Fibroblast of skin of scalp (primary cell): Measurements from ENCODE around the gene IP6K3.

Experiments
- DNase-seq: peaks from one replicate; pipeline ENCODE4 v3.0.0-alpha.2; 2013

The IP6K3 gene

DNA sequence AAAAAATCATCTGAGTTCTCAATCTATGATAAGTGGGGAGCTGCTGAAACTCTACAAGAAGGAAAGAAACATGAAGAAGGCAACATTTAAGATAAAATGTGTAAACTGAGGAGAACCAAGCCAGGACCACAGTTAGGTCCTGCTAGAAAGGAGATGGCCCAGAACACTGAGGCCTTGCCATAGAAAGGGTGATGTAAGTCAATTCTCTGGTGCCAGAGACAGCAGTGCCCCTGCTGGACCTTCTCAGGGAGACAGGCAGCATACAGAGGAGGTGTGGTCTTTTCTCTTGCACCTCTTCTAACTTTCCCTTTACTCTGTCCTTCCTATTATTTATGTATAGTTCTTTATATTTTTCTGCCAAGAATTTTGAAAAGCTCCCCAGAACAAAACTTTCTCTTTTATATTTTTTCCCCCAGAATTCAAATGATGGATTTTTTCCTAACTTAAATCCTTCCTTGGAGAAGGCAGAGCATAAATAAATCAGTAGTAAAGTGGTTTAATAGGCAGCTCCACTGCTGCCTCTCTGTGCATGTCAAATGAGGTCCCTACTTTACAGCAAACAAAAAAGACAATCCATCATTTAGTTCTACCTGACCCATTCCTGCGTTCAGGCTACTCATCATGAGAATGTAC, 44.2 kb downstream of the IP6K3 start:
- DNase-seq, result peak; percentile 69

DNA sequence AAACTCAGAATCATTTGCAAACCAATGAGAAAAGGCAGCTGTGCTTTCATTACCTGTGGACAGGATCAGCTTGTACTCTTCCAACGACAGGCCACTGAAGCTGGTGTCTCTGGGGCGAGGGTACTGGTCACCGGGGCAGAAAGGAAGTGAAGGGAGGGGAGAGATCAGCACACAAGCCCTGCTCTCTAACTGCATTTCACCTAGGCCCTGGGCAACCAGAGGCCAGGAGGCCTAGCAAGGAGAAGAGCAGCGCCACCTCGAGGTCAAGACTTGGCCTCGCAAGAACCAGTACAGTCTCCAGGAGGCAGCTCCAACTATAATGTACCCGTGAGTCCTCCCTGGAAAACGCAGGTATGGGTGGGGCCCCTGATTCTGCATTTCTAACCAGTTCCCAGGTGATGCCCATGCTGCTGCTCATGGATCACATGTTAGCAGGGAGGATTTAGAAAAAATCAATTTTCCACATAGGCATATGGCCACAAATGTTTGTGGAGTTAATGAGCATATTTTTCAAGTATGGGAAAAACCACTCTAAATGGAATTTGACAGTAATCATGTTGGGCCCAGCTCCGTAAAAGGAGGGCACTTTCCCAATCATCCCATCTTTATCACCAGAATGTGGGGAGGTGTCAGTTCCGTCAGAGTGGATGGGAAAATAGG, 46.2 kb downstream of the IP6K3 start:
- peak; percentile 70 for DNase-seq

DNA sequence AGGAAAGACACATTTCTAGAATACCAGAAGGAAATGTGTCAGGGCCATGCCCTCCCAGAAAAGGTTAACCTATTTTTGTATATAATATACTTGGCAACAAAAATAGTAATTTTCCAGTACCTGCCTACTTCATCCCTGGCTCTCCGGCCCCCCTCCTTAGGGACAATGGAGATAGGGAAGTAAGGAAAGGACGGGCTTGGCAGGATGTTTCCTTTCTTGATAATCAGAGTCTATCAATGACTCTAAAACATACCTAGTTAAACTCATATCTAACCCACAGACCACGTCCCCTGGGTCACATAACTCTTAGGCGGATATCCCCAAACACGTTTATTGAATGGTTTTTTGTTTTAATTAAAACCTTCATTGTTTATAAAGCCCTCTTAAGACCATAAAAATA, 47.0 kb downstream of the IP6K3 start:
- DNase-seq, result no peak

DNA sequence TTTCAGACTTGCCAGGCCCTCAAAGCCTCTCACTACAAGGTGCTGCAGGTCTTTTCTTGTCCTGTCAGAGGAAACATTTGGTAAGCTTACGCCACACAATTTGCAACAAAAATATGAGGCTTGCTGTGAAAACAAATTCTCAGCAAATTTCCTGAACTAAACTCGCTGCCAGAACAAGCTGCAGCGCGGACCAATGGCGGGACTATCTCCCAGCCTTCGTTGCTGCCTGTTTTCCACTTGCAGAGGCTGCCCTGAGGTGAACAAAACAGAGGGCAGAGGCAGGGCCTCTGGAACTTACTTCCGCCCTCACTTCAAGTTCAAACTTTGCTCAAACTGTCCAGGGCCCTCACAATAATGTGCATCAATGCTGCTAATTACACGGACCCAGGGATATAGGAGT, 47.6 kb downstream of the IP6K3 start:
- DNase-seq, result no peak

DNA sequence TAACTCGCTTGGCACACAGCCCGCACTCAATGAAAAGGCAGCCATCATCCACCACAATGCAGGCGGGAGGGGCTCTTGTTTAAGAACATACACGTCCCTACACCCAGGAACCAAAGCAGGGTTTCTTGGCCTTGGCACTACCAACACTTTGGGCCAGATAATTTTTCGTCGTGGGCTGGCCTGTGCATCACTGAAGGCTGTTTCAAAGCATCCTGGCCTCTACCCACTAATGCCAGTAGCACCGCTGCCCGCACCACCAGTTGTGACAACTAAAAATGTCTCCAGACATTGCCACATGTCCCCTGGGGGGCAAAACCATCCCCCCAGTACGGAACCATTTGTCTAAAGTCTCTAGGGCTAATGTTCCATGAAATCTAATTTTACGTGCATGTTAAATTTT, 48.2 kb downstream of the IP6K3 start:
- DNase-seq, result no peak

DNA sequence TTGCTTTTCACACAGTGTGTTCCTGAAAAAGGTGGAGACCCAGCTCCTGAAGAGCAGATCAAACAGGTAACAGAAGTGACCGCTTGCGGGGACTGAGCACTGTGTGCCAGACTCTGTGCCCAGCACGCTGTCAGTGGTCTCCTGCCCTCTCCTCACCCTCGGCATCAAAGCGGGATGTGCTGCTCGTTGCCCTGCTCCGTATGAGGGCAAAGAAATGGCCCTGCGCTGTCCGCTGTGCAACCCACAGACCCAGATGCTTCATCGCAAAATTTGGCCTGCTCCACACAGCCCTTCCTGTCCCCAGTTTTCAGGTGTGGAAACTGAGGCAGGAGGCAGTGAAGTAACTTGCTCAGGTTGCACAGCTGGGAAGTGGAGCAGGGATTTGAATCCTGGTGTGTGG, 48.9 kb downstream of the IP6K3 start:
- no peak for DNase-seq

DNA sequence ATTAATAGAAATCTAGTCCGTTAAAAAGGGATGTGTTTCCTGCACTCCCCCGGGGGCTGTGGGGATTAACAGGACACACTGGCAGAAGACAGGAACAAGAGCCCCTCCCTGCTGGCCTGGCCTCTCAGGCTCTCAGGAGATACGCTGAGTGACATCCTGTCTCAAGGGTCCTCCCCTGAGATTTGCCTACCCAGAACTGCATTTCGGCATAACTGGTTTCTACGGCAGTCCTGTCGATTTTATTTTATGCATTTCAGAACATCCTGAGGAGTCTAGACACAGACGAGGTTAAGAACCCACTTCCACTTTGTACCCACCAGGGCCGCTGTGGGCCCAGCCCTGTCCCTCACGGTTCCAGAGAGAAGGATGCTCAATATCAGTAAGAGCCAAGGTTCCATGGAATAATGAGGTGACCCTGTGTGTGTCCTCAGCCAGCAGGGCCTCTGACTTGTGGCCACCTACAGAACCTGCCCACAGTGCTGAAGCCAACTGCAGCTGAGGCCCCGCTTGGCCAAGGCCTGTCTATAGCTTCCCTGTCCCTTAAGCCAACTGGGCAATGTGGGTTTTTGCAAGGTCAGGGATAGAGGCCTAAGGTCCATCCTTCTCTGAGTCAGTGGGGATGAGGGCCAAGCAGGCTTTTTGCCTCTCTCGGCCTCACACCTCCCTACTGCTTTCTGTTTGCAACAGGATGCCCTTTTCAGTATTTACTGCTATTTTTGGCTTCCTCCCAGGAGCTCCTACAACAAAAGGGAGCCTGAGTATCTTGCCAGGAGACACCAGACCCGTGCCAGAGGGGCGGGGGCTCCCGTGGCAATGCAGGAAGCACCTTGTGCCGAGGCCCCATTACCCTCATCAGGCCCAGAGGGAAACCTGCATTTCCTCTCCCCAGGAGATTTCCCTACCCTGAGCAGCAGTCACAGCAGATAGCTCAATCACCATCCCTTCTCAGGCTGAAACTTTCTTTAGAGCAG, 49.9 kb downstream of the IP6K3 start:
- DNase-seq, result no peak

DNA sequence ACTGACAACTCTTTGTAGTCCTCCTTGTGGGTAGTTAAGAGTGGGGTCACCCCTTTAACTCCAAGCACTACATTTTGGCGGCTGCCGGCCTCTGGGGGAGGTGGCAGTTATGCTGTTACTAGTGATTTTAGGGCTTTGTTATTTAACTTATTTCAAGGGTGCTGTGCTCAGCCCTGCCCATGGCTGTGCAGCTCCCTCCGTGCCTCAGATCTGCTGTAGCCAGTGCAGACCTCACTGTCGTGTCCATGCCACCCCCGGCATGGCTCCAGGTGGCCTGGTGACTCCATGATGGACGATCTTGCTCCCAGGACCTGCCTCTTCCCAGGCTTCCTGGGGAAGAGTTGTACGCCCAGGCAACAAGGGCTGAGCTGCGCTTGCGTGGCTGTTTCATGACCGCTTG, 50.6 kb downstream of the IP6K3 start:
- no peak for DNase-seq

DNA sequence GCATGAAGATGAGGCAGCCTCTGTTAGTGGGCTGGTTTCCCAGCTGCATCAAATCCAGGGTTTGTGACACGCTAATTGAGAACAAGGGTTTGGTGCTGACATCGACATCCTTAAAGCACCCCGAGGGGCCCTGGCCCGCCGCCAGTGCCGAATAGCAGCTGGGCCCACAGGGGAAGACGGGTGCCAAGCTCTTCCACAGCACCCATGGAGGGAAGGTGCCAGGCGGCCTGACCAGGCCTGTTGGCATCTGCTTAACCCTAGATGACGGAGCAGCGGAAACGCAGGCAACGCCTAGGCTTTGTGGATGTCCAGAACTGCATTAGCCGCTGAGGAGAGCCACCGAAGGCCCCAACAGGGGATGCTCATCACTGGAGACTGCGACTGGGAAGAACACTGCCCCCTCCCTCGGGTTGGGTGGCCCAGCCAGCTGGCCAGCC, 51.2 kb downstream of the IP6K3 start:
- no peak for DNase-seq

DNA sequence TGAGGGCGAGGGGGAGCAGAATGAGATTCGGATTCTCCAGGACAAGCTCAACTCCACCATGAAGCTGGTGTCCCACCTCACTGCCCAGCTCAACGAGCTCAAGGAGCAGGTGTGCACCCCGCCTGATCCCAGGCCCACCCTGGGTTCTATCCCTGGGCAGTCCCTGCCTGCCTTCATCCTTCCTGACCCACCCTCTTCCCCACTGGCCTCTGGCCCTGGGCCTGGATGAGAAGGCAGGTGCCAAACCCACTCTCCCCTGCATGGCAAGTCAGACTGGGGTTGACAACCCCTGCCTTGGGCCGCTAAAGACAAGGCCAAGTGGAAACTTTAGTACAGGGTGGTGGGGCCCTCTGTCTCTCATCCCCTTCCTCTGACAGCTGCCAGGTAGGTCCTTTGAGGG, 51.7 kb downstream of the IP6K3 start:
- no peak for DNase-seq

DNA sequence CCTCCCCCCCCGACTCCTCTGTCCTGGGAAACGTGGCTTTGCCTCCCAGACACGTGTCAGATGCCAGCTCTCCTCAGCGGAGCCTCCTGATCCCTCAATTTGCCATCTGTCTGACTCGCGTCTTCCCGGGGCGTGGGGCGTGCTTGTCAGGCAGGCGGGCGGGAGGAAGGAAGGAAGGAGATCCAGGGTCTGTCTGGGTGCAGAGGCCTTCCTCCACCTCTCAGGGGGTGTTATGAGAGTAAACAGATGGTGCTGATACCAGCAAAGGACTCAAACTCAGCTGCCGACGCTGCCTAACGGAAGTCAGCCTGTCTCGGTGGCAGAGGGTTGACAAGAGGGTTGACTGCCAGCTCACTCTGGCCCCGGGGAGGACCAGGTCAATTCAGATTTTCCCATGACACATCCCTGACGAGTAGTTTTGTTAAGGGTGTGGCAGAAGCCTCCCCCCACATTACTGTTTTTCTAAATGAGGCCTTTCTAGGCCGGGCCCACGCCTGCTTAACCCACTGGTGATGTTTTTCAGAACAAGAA, 52.2 kb downstream of the IP6K3 start:
- peak; percentile 76 for DNase-seq

DNA sequence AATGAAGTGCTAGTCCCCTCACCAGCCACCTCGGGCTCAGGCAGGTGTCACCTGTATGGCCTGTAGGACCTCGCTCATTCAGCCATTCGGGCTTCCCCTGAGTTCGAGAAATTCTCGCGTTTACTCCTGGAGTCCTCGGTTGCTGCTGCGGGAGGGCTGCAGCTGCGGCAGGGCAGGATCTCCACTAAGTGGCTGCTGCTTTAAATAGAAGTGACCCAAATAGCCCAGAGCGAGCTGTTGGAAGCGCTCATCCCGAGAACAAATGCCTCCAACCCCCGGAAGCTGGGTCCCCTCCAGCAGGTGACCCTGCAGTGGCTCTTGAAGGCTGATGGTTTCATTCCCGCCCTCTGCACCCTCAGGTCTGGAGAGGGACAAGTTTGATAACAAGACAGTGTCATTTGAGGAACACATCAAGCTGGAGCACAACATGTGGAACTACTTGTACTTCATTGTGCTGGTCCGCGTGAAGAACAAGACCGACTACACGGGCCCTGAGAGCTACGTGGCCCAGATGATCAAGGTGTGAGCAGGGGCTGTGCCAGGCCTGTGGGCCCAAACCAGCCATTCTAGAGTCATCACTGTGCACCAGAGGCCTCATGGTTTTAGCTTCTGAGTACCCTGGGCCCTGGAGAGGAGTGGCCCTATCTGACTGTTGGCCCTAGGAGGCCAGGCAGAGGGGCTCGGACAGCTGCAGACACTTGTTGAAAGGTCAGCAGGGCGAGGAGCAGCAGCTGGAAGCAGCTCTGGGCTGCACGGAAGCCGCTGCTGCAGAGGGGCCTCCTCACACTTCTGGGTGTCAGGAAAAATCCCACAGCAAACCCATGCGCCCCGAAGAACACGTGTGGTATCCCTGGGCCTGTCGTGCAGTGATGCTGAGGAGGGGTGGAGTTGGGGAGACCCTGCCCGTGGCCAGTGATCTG, 53.3 kb downstream of the IP6K3 start:
- no peak for DNase-seq

DNA sequence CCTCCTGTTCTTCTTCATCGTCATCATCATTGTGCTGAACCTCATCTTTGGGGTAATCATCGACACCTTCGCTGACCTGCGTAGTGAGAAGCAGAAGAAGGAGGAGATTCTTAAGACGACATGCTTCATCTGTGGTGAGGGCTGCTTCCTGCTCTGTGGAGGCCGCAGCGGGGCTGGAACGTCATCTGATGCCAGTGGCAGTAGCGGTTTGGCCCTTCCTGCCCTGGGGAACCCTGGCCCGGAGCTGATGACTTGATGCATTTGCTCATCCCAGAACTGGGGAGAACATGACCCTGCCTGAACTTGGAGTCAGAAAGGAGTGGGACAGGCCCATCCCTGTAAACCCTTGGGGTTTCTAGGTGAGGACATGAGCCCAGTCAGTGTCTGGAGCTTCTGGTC, 53.9 kb downstream of the IP6K3 start:
- DNase-seq, result no peak

DNA sequence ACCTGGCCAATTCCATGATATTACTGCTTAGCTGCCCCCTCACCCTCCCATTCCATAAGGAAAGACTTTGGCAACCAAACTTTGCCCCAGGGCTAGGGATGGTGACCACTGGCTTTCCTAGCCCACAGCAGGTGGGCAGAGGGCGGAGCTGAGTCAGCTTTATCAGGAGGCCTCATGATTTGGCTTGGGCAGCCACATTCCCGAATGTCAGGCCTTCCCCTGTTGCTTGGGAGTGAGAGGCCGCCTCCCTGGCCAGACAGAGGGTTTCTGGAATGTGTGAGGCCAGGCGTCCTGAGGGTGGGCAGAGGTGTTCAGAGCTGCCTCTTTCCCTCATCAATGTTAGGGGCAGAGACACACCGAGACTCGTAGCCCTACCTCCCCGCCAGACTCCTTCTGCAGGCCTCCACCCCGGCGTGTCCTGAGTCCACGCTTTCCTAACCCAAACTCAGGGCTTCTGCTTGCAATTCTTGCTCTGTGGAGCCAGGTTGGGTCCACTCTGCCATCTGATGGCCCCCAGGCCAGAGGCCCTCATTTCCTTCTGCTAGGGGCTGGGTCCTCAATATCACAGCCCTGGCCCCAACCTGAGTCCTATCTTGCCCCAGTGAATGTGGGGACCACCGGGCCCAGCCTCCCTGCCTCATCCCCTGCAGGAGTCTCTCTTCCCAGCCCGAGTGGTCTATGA, 54.5 kb downstream of the IP6K3 start:
- no peak for DNase-seq

DNA sequence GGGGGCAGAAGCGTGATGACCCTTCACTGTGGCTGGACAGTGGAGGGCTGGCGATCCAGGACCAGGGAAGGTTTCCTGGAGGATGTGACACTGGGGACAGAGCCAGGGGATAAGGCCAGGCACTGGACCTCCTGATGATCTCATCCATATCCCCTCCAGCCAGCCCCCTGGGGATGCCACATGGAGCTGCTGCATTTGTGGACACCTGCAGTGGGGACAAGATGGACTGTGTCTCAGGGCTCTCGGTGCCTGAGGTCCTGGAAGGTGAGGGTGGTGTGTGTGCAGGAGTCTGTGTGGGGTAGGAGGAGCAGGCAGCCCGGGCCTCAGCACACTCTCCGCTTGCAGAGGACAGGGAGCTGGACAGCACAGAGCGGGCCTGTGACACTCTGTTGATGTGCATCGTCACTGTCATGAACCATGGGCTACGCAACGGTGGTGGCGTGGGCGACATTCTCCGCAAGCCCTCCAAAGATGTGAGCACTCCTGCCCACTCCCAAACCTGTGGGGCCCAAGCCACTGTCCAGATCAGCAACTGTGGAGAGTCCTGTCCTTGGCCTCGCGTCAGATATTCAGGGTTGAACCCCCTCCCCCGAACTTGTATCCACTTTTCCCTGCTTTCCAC, 55.1 kb downstream of the IP6K3 start:
- no peak for DNase-seq

DNA sequence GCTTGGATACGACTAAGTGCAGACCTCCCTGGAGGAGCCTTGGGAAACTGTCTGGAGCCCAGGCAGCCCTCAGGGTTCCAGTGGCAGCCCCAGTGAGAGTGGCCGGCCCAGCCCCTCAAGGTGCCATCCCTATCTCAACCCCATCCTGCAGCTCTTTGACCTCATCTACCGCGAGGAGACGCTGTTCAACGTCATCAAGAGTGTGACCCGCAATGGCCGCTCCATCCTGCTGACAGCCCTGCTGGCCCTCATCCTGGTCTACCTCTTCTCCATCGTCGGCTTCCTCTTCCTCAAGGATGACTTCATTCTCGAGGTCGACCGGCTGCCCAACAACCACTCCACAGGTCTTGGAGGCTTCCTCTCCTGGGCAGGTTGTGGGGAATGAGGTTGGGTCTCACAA, 55.9 kb downstream of the IP6K3 start:
- DNase-seq, result no peak

DNA sequence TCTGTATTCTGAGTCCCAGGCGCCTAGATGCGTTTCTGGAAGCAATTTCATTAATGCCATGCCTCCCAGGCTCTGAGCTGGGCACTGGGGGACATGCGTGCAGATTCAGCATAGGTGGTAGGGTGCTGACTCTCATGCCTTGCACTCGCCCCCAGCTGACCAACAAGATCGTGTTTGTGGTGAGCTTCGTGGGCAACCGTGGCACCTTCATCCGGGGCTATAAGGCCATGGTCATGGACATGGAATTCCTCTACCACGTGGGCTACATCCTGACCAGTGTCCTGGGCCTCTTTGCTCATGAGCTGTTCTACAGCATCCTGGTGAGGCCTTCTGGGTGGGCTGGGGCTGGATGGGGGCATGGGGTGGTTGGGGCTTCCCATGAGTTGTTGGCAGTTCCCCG, 56.8 kb downstream of the IP6K3 start:
- no peak for DNase-seq

DNA sequence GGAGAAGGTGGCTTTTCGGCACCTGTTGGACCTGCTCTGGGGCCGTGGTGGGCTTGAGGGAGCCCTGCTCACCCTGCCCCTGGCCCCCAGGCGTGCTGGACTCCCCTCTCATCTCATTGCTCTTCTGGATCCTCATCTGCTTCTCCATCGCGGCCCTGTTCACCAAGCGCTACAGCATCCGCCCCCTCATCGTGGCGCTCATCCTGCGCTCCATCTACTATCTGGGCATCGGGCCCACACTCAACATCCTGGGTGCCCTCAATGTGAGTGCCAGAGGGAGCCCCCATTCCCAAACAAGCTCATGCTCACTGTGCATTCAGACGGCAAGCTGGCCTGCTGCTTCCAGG, 57.6 kb downstream of the IP6K3 start:
- DNase-seq, result no peak

DNA sequence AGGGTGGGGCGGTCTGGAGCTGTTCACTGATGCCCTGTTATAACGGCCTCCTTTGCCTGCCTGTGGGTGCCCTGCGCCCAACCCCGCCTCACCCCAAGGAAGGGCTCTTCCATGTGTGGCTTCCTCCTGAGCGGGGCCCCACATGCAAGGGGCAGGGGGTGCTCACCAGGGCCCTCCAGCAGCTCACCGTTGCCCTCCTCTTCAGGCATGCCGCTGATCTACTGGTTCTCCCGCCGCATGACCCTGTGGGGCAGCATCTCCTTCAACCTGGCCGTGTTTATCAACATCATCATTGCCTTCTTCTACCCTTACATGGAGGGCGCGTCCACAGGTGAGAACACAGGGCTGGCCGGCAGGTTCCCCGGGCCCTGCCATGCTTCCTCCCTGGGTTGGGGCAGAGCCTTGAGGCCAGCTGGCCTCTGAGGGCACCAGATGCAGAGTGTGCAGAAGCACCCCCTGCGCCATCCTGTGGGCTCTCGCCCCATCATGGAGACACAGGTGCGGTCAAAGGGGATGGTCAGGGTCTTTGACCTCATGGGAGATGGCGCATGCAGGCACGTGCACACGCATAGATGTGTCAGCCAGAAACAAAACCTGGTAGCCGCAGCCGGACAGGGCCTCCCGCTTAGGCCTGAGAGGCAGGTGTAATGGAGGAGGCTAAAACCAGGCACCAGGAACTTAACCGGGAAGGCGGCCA, 58.1 kb downstream of the IP6K3 start:
- DNase-seq, result no peak

DNA sequence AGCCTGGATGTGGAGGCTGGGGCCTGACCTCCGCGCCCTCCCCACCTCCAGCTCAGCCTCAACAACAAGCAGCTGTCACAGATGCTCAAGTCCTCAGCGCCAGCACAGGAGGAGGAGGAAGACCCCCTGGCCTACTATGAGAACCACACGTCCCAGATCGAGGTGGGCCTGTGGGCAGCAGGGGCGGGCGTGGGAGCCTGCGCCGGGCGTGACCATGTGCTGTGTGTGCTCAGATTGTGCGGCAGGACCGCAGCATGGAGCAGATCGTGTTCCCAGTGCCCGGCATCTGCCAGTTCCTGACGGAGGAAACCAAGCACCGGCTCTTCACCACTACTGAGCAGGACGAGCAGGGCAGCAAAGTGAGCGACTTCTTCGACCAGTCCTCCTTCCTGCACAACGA, 58.7 kb downstream of the IP6K3 start:
- DNase-seq, result no peak
